ENCODE results near the gene PLAC1.

GRCh38 chrX:134631426-134632346, 26.6 kb downstream of the PLAC1 start:
- no peak for TF ChIP-seq CTCF (IDR thresholded peaks at IDR 0.05)
- TF ChIP-seq POLR2AphosphoS5 (IDR thresholded peaks at IDR 0.05; ENCODE audit: low read depth, low read length), result no peak
- TF ChIP-seq REST (IDR thresholded peaks at IDR 0.05; ENCODE audit: insufficient read depth in 1 of 2, low read depth in 2 of 2, low read length in 1 of 2), result no peak
- no peak for TF ChIP-seq SIN3A (IDR thresholded peaks at IDR 0.05; ENCODE audit: borderline replicate concordance, insufficient read depth, low read depth, low read length)
